Suprapubic skin (tissue), 3 donors: ENCODE measurements around the gene THAP11.

Experiments used
- EP300 ChIP-seq: sonication (generic); formaldehyde crosslinking; IDR thresholded peaks from one replicate; pipeline ENCODE4 v1.6.1; 2017; ENCODE audit warnings: antibody characterized with exemption
- POLR2A ChIP-seq, 2 donors: fragments of 450-650 bp; IDR thresholded peaks; one replicate each; pipeline ENCODE4 v1.6.1; 2017; ENCODE audit warnings: antibody characterized with exemption in 2 of 2, mild to moderate bottlenecking in 2 of 2, moderate library complexity in 2 of 2
- TF ChIP-seq, protein P1 (sequence below), 2 donors: fragments of 200-600 bp in 1 of 2; fragments of 450-650 bp in 1 of 2; sonication (generic) in 1 of 2; IDR thresholded peaks; one replicate each; pipeline ENCODE4 v1.5.1; 2016 to 2019; ENCODE audit warnings: antibody characterized with exemption in 2 of 2, mild to moderate bottlenecking in 1 of 2, moderate library complexity in 1 of 2

DNA sequence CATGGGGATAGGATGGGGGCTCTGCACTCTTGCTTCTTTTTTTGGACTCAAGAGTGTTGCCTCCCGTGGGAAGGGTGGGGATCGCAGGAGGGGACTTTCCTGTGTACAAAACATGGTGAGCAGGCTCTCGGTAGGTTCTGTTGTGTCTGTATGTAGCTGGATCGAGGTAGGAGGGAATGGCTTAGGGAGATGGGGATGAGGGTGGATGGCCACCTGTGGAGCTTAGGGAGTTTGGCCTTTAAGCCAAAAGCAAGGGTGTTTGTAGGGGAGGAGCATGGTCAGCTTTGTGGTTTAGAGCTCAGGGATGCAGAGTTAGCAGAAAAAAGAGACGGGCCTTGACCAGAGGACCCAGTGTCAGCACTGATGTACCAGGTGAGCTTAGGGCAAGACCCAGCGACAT lies 19.8 kb downstream of the THAP11 start:
- no peak for TF ChIP-seq POLR2A (IDR thresholded peaks at IDR 0.05)
- no peak for TF ChIP-seq EP300
- TF ChIP-seq, protein P1, sequence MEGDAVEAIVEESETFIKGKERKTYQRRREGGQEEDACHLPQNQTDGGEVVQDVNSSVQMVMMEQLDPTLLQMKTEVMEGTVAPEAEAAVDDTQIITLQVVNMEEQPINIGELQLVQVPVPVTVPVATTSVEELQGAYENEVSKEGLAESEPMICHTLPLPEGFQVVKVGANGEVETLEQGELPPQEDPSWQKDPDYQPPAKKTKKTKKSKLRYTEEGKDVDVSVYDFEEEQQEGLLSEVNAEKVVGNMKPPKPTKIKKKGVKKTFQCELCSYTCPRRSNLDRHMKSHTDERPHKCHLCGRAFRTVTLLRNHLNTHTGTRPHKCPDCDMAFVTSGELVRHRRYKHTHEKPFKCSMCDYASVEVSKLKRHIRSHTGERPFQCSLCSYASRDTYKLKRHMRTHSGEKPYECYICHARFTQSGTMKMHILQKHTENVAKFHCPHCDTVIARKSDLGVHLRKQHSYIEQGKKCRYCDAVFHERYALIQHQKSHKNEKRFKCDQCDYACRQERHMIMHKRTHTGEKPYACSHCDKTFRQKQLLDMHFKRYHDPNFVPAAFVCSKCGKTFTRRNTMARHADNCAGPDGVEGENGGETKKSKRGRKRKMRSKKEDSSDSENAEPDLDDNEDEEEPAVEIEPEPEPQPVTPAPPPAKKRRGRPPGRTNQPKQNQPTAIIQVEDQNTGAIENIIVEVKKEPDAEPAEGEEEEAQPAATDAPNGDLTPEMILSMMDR (IDR thresholded peaks at IDR 0.05) = no peak
